Sigmoid colon (tissue), 7 donors: ENCODE measurements around the gene SP3. TPM values are rescaled to one million over a fixed set of nuclear protein-coding genes. Genes with fewer than 3 reads are reported as not detected.

Experiments used
- DNase-seq: peaks from one replicate; pipeline ENCODE4 v3.0.0-alpha.2; 2019
- H3K27ac ChIP-seq, 4 donors: fragments of 200-600 bp; sonication (generic); one replicate each; pipeline ENCODE4 v1.5.1; 2016 to 2019; ENCODE audit warnings: mild to moderate bottlenecking in 1 of 4
- H3K27me3 ChIP-seq, 3 donors: fragments of 200-600 bp; sonication (generic); one replicate each; pipeline ENCODE4 v1.5.1; 2019; ENCODE audit warnings: mild to moderate bottlenecking in 1 of 3
- H3K36me3 ChIP-seq, 4 donors: fragments of 200-600 bp; sonication (generic); one replicate each; pipeline ENCODE4 v1.5.1; 2016 to 2019
- H3K4me1 ChIP-seq, 4 donors: fragments of 200-600 bp; sonication (generic); one replicate each; pipeline ENCODE4 v1.5.1; 2017 to 2019
- H3K4me3 ChIP-seq, 4 donors: fragments of 200-600 bp; sonication (generic); one replicate each; pipeline ENCODE4 v1.5.1; 2017 to 2019; ENCODE audit warnings: mild to moderate bottlenecking in 2 of 4, moderate library complexity in 1 of 4
- H3K9me3 ChIP-seq, 4 donors: fragments of 200-600 bp in 3 of 4; sonication (generic) in 3 of 4; one replicate each; pipeline versions ENCODE4 v1.5.1 to v1.6.1; 2013 to 2019
- EP300 ChIP-seq, 4 donors: sonication (generic); formaldehyde crosslinking; IDR thresholded peaks; one replicate each; pipeline ENCODE4 v1.6.1; 2017; ENCODE audit warnings: antibody characterized with exemption in 4 of 4
- POLR2A ChIP-seq, 2 donors: fragments of 450-650 bp; IDR thresholded peaks; one replicate each; pipeline ENCODE4 v1.6.1; 2016; ENCODE audit warnings: antibody characterized with exemption in 2 of 2, mild to moderate bottlenecking in 2 of 2, moderate library complexity in 2 of 2
- POLR2AphosphoS5 ChIP-seq, 4 donors: sonication (generic); formaldehyde crosslinking; IDR thresholded peaks; one replicate each; pipeline ENCODE4 v1.6.1; 2017; ENCODE audit warnings: antibody characterized with exemption in 4 of 4
- WGBS, 2 donors: extraction: QIAGEN DNeasy Blood & Tissue Kit; methylation state at CpG; one replicate each; pipeline ENCODE4 v1.1.7; 2013; 5-methylcytosine and 5-hydroxymethylcytosine counted together
- intact Hi-C: fragments of 100-400 bp; cut with DNase I; formaldehyde crosslinking; loops from one replicate; pipeline ENCODE4 v1.15.1; 2023
- polyA plus RNA-seq, 3 donors: library from polyadenylated mRNA; stranded (reverse); fragments of 200-250 nt; gene quantifications; one replicate each; pipeline ENCODE4 v1.2.3, GENCODE V29; 2013
- total RNA-seq, 4 donors: library from RNA; depleted of rRNA; stranded (reverse); fragments of >200 nt; gene quantifications; one replicate each; pipeline ENCODE4 v1.1.0, GENCODE V29; 2016
- TF ChIP-seq, protein P1 (sequence below), 4 experiments: fragments of 450-650 bp in 3 of 4; fragments of 200-600 bp in 1 of 4; IDR thresholded peaks; one replicate each; pipeline ENCODE4 v1.5.1; 2016 to 2019; ENCODE audit warnings: antibody characterized with exemption in 4 of 4, mild to moderate bottlenecking in 3 of 4, moderate library complexity in 2 of 4
- donor health status: healthy with polysubstance abuse.
- donor health status: Bipolar disorder and iron deficiency.
- donor health status: healthy.

The SP3 gene
- total and polyA plus RNA-seq, 7 donors = 24.6 to 120 (median 67.9) TPM

DNA sequence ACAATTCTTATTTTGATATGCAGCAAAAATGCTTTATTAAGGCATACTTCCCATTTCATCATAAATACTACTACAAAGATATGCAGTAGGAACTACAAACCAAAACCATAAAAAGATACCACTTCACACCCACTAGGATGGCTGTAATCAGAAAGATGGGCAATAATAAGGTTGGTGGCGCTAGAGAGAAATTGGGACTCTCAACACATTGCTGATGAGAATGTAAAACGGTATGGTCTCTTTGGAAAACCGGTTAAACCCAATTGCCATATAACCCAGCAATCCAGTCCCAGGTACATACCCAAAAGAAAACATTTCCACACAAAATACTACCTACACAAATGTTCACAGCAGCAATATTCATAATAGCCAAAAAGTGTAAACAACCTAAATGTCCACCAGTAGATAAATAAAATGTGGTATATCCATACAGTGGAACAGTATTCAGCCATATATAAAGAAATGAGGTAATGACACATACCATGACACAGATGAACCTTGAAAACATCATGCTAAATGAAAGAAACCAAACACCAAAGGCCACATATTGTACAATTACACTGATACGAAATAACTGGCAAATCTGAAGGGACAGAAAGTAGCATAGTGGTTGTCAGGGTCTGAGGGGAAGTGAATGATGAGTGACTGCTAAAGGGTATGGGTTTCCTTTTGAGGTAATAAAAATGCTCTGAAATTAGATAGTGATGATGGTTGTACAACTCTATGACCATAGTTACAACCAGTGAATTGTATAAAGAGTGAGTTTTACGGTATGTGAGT lies 12.7 kb downstream of the SP3 start:
- Histone ChIP-seq H3K9me3 (no peaks in the 10 kb centered on the region), H3K4me1 (peaks cover 0 to 95% (median 64%) of the 10 kb centered on the region in 4 donors), H3K27ac (no peak overlapping the region), H3K4me3 (no peak overlapping the region), H3K27me3 (no peaks in the 10 kb centered on the region), H3K36me3 (peaks cover 0 to 33% (median 13%) of the 10 kb centered on the region in 4 donors)
- TF ChIP-seq, protein P1, sequence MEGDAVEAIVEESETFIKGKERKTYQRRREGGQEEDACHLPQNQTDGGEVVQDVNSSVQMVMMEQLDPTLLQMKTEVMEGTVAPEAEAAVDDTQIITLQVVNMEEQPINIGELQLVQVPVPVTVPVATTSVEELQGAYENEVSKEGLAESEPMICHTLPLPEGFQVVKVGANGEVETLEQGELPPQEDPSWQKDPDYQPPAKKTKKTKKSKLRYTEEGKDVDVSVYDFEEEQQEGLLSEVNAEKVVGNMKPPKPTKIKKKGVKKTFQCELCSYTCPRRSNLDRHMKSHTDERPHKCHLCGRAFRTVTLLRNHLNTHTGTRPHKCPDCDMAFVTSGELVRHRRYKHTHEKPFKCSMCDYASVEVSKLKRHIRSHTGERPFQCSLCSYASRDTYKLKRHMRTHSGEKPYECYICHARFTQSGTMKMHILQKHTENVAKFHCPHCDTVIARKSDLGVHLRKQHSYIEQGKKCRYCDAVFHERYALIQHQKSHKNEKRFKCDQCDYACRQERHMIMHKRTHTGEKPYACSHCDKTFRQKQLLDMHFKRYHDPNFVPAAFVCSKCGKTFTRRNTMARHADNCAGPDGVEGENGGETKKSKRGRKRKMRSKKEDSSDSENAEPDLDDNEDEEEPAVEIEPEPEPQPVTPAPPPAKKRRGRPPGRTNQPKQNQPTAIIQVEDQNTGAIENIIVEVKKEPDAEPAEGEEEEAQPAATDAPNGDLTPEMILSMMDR (IDR thresholded peaks at IDR 0.05) = no peak
- no peak for TF ChIP-seq EP300 (IDR thresholded peaks at IDR 0.05)
- TF ChIP-seq POLR2AphosphoS5 (IDR thresholded peaks at IDR 0.05) = no peak
- TF ChIP-seq POLR2A (IDR thresholded peaks at IDR 0.05) = no peak
- intact Hi-C loops = no loop called here
- WGBS, 2 donors = 81 to 89% methylated on average over 5 of the region's 5 CpGs
- DNase-seq = no peak

DNA sequence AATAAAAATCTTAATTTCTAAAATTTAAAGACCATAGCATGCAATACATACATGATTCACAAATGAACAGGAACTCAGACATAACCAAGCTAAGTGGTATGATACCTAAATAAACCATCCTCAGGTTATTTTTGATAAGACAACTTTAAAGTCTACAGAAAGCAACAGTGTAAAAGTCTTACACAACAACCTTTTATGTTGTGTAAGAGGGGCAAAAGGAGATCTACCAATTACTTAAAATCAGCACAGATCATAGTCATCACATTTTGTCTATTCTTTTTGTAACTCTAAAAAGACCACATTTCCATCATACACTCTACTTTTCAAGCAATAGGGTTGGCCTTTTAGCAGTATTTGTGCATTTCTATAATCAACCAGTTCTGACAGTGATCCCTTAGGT lies 16.3 kb downstream of the SP3 start:
- intact Hi-C loops = no loop called here
- DNase-seq = no peak
- Histone ChIP-seq H3K4me1 (peaks cover 0 to 84% (median 49%) of the 10 kb centered on the region in 4 donors), H3K27me3 (no peaks in the 10 kb centered on the region), H3K4me3 (no peak overlapping the region), H3K9me3 (no peaks in the 10 kb centered on the region), H3K27ac (no peak overlapping the region), H3K36me3 (peaks cover 0 to 11% (median 0%) of the 10 kb centered on the region in 4 donors)
- no peak for TF ChIP-seq POLR2A (IDR thresholded peaks at IDR 0.05)
- no peak for TF ChIP-seq POLR2AphosphoS5 (IDR thresholded peaks at IDR 0.05)
- TF ChIP-seq, protein P1 (IDR thresholded peaks at IDR 0.05) = no peak
- TF ChIP-seq EP300 (IDR thresholded peaks at IDR 0.05) = no peak

DNA sequence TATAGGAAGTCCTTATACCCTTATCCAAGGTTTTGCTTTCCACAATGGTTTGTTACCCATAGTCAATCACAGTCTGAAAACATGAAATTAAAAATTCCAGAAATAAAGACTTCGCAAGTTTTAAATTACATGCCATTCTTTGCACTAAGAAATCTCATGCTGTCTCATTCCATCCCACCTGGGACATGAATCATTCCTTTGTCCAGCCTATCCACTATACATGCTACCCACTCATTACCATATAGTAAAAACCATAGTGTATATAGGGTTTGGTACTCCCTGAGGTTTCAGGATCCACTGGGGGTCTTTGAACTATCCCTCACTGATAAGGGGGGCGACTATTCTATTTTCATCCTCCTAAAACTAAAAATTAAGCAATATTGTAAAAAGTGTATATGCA lies 17.0 kb downstream of the SP3 start:
- TF ChIP-seq, protein P1 (IDR thresholded peaks at IDR 0.05) = no peak
- TF ChIP-seq POLR2A (IDR thresholded peaks at IDR 0.05) = no peak
- no peak for TF ChIP-seq EP300 (IDR thresholded peaks at IDR 0.05)
- TF ChIP-seq POLR2AphosphoS5 (IDR thresholded peaks at IDR 0.05) = no peak
- DNase-seq = no peak
- H3K9me3 ChIP-seq = no peaks in the 10 kb centered on the region
- WGBS, 2 donors = 95 to 97% methylated on average over 2 of the region's 2 CpGs
- intact Hi-C loops = no loop called here
- H3K36me3 ChIP-seq = peaks cover 0 to 5% (median 0%) of the 10 kb centered on the region in 4 donors
- no peaks in the 10 kb centered on the region for H3K27me3 ChIP-seq
- peaks cover 0 to 83% (median 48%) of the 10 kb centered on the region in 4 donors for H3K4me1 ChIP-seq
- no peak overlapping the region for H3K27ac ChIP-seq
- no peak overlapping the region for H3K4me3 ChIP-seq

DNA sequence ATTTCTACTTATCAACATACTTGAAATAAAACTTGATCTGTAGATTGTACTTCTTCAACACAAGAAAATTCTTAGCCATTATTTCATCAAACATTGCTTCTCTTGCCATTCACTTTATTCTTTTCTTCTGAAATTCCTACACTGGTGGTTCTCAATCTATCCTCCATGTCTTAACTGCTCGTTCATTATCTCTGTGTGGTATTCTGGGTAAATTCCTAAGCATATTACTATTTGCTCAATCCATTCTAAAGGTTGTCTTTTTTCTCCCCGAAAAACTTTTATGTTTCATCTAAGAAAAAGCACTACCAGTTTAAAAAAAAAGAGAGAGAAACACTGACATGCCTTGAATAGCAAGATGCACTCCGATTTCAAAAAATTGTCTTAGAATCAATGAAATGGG lies 18.0 kb downstream of the SP3 start:
- H3K36me3 ChIP-seq = no peaks in the 10 kb centered on the region
- H3K27ac ChIP-seq = no peak overlapping the region
- no peak for DNase-seq
- H3K9me3 ChIP-seq = no peaks in the 10 kb centered on the region
- WGBS, 2 donors = 83 to 86% methylated on average over 3 of the region's 3 CpGs
- intact Hi-C loops = no loop called here
- no peak for TF ChIP-seq POLR2A (IDR thresholded peaks at IDR 0.05)
- TF ChIP-seq, protein P1 (IDR thresholded peaks at IDR 0.05) = no peak
- no peak for TF ChIP-seq POLR2AphosphoS5 (IDR thresholded peaks at IDR 0.05)
- no peak for TF ChIP-seq EP300 (IDR thresholded peaks at IDR 0.05)
- no peak overlapping the region for H3K4me3 ChIP-seq
- H3K27me3 ChIP-seq = no peaks in the 10 kb centered on the region
- peaks cover 0 to 75% (median 53%) of the 10 kb centered on the region in 4 donors for H3K4me1 ChIP-seq
